Measurements from ENCODE around the gene GLRA3.
A peak's percentile ranks its signal among the peaks of the same experiment; 100 is the strongest.

Gene GLRA3

DNA sequence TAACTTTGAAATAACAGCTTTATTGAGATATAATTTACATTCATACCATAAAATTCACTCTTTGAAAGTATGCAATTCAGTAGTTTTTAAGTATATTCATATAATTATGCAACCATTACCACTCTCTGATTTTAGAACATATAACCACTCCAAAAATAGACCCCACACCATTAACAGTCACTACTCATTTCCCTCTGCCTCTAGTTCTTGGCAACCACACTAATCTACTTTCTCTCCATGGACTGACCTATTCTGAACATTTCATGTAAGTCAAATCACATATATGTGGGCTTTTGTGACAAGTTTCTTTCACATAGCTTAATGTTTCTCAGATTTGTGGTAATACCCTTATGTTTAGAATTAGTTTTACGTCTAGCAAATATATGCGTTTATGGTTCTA is 19.5 kb upstream of the GLRA3 start:
- no peak for TF ChIP-seq CTCF (conservative IDR thresholded peaks at IDR 0.05)
- H3K27ac ChIP-seq: no peak overlapping the region

GRCh38 chr4:174847801-174848427 is 18.9 kb upstream of the GLRA3 start:
- no peak for TF ChIP-seq CTCF (conservative IDR thresholded peaks at IDR 0.05)
- no peak overlapping the region for H3K27ac ChIP-seq

- no peak overlapping the region for H3K27ac ChIP-seq
- no peak for TF ChIP-seq CTCF (conservative IDR thresholded peaks at IDR 0.05)
Measured at GRCh38 chr4:174835536-174835935, 6.5 kb upstream of the GLRA3 start.

- no peak overlapping the region for H3K27ac ChIP-seq
- no peak for TF ChIP-seq CTCF (conservative IDR thresholded peaks at IDR 0.05)
Measured at GRCh38 chr4:174834477-174834876, 5.4 kb upstream of the GLRA3 start.

- no peak overlapping the region for H3K27ac ChIP-seq
- TF ChIP-seq CTCF (conservative IDR thresholded peaks at IDR 0.05): peak; percentile 56
Measured at GRCh38 chr4:174826660-174827059, 2.4 kb downstream of the GLRA3 start.

- no peak overlapping the region for H3K27ac ChIP-seq
- TF ChIP-seq CTCF (conservative IDR thresholded peaks at IDR 0.05): no peak
Measured at GRCh38 chr4:174815282-174815681, 13.8 kb downstream of the GLRA3 start.

GRCh38 chr4:174813292-174813691 is 15.8 kb downstream of the GLRA3 start:
- no peak for TF ChIP-seq CTCF (conservative IDR thresholded peaks at IDR 0.05)
- H3K27ac ChIP-seq: no peak overlapping the region

Data from VCaP (cell line).